Right kidney (tissue), 1 donor: ENCODE results near the gene IPO13.

Experiments
- DNase-seq: peaks from one replicate; pipeline ENCODE4 v3.0.0-alpha.2; 2016

IPO13 gene

DNA sequence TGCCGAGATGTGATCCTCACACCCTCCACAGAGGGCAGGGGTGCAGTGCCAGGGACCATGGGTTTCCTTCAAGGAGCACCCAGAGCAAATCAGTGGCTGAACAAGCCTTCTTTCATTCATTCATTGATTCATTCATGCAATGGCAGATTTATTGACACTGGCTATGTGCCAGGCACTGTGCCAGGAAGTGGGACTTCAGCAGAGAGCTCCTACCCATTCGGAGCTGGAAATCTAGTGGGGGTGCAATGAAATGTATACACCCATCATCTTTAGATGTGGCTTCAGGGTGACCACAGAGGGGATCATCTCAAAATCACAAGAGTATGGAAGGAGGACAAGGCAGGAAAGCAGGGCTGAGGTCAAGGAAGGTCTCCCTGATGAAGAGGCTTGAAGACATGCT is 65.7 kb downstream of the IPO13 start:
- DNase-seq: no peak

DNA sequence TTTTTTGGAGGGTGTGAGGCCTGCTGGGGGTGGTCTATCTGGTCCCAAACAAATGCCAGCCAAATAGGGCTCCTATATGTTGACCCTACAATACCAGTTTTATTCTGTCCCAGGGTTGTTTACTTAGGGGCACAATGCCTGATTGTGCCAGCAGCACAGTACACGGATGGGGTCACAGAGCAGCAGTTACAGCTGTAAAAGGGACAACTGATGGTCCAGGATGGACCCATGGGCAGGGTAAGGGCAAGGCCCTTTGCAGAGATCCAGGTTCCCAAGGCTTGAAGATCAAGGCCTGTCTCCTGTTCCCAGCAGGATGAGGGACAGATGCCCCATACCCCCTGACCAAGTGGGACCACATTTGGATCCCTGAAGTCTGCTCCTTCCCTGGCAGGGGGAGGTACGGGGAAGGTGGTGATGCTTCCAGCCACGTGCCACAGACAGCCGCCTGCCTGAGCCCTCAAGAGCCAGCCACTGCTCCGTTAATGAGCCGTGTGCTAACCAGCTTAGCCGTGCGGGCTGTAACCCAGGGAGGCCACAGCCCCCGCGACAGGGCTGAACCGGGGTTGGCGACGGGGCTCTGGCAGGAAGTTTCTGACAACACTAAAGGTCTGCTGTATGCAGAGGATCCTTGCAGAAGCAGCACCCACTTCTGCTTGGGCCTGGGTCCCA is 66.3 kb downstream of the IPO13 start:
- peak; percentile 46 for DNase-seq

DNA sequence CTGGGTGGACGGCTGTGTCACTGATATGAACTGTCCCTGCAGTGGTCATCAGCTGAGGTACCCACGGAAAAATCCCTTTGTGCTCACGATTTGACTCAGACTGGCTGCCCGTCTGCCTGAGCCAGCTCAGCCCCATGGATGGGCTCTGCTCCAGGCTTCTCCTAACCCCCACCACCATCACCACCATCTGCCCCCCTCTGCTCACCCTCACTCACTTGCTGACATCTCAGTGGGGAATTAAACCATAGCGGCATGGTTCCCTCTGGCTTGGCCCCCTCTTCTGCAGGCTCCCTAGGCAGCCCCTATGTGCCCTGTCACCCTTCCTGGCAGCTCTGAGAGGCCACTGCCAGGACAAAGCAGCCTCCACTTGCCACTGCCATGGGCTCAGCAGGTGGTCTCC is 67.2 kb downstream of the IPO13 start:
- DNase-seq: no peak

- DNase-seq: no peak
Measured at GRCh38 chr1:44014365-44015104, 67.8 kb downstream of the IPO13 start.

GRCh38 chr1:44015206-44015605 is 68.5 kb downstream of the IPO13 start:
- DNase-seq: no peak

DNA sequence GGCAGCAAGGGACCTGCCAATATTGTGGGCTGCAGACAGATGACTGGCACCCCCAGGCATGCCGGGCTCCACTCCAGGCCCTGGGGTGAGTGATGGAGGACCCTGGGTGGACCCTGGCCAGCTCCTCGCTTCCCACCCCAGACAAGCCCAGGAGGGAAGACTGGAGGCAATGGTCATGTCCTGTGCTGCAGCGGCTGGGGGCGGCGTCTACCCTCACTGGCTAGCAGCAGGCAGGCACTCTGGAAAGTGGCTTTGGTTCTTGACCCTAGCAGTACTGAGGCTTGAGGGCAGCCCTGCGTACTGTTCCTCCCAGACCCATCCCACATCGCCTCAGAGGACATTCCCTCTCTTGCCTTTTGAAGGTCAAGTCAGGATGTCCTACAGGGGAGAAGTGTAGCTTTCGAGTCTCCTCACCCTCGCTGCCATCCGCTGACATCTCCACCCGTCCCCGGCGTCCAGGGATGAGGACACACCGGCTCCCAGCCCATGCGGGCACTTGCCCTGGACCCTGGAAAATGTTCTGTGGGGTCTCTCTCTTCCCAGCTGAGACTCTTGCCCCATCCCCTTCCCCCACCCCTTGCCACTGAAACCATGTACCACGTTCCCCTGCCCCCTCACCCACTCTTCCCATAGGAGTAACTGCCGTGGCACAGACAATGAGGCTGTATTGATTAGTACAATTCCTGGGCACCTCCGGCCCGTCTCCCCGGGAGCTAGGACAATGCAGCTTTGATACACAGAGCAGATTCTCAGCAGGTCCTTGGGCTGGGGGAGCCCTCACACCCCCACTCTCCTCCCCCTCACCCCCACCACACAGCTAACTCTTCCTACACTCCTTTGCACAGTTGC is 69.5 kb downstream of the IPO13 start:
- no peak for DNase-seq

GRCh38 chr1:44016890-44017400 is 70.2 kb downstream of the IPO13 start:
- DNase-seq: no peak
